Stromal cell of bone marrow (primary cell): Measurements from ENCODE around the gene RNF13.
"Not testable (repeated sequence)": the region's sequence is repeated elsewhere in the genome, so short reads cannot be mapped to it uniquely, and the experiment has no call there.

Source experiments
- DNase-seq: peaks from one replicate; pipeline ENCODE4 v3.0.0-alpha.2; 2012; ENCODE audit warnings: low read depth

Gene RNF13

DNA sequence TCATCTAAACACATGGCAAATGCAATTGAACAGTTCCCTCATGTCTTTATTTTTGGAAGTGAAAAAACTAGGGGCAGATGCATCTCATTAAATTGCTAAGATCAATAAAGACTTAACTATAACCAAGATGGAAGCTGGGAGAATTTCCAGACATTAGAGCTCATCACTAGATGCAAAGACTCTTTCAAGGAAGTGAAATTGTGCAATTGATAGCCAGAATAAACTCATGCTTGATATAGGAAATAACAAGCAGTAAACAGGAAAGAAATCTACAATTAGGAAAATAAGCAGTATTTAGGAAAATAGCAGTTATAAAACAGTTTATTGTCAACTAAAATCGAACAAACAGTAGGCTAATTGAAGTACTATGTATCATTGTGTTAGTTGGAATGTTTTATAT lies 11.8 kb upstream of the RNF13 start:
- DNase-seq: no peak

- DNase-seq: no peak
Observed at GRCh38 chr3:149801639-149802038, 11.4 kb upstream of the RNF13 start.

DNA sequence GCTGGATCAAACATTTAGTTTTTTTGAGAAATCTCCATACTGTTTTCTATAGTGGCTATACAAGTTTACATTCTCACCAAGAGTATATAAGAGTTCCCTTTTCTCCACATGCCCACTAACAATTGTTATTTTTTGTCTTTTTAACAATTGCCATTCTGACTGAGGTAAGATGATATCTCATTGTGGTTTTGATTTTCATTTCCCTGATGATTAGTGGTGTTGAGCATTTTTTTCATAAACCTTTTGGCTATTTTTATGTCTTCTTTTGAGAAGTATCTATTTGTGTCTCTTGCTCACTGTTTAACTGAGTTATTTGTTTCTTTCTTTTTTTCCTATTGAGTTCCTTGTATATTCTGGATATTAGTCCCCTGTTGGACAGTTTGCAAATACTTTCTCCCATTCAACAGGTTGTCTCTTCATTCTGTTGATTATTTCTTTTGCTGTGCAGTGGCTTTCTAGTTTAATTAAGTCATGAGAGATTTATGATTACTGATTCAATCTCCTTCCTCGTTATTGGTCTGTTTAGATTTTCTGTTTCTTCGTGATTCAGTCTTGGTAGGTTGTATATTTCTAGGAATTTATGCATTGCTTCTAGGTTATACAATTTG lies 6.7 kb upstream of the RNF13 start:
- DNase-seq: no peak

DNA sequence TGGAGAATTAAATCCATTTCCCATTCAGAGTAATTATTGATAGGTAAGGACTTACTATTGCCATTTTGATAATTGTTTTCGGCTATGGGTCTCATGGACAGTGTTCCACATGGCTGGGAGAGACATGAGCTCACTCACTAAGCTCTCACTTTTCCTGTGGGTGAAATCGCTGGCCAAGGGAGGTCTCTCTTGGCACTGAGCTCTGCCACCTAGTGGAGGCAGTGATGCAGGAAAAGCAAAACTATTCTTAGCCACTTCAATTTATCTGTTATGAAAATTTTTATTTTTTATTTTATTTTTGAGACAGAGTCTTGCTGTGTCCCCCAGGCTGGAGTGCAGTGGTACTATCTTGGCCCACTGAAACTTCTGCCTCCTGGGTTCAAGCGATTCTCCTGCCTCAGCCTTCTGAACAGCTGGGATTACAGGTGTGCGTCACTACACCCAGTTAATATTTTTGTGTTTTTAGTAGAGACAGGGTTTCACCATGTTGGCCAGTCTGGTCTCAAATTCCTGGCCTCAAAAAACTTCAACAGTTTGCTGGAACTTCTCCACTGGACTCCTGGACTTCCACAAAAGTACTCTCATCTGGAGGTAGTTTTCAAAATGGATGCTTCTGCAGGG lies 4.7 kb upstream of the RNF13 start:
- DNase-seq: peak; percentile 77

GRCh38 chr3:149809699-149810098 lies 3.3 kb upstream of the RNF13 start:
- DNase-seq: no peak

DNA sequence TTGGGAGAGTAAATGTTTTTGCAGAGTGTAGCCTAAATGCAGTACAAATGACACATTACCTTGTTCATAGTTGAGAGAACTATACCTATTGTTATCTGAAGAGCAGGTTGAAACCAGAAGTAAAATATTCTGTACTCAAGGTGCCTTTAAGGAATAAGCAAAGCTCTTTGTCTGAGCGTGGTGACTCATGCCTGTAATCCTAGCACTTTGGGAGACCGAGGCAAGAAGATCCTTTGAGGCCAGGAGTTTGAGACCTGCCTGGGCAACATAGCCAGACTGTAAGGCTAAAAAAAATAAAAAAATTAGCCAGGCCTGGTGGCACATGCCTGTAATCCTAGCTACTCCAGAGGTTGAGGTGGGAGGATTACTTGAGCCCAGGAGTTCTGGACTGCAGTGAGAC lies 2.2 kb upstream of the RNF13 start:
- no peak for DNase-seq

DNA sequence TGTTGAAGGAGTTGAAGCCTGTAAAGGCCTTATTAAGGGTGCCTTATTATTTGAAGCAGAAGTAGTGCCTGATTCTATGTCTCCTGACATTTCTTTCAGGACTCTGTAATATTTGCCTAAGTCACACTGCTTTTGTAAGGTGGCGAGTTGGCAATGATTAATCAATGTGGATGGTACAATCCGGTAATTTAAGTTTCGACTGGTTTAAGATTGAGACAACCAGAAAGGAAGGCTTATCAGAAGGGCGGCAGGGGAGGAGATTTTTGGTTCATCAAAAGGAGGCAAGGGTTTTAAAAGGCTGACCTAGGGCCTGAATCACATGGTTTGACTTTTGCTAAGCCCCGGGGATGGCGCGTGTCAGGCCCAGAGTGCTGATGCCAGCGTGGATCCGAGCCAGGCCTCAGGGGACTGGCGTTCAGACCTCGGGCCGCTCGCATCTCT lies 830 bp upstream of the RNF13 start:
- no peak for DNase-seq

- DNase-seq: peak; percentile 9
Observed at GRCh38 chr3:149813367-149814281, 609 bp downstream of the RNF13 start.

DNA sequence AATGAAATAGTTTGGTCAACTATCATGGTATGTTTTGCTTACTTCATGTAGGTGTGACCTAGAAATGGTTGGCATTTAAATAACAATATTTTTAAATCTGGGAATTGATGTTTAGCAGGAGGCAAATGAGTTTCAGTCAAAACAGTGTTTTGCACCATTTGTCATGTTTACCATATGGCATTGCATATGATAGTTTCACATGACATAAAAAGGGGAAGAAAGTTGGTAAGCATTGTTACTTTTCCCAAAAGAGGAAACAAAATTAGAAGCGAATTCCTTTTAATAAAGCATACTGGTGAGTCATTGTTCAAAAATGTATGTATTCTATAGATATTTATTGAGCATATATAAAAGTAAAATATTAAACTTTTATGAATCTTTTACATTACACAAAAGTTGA lies 2.3 kb downstream of the RNF13 start:
- DNase-seq: no peak

DNA sequence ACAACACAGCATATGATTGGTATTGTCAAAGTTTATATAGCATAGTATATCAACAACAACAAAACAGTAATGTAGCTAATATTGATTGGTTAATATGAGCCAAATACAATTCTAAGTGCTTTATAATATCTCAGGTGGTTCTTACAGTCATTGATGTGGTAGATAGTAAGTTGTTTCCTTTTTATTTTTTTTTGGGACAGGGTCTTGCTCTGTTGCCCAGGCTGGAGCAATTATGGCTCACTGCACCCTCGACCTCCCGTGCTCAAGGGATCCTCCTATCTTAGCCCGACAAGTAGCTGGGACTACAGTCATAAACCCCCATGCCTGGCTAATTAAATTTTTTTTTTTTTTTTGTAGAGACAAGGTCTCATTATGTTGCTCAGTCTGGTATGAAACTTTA lies 2.7 kb downstream of the RNF13 start:
- no peak for DNase-seq

DNA sequence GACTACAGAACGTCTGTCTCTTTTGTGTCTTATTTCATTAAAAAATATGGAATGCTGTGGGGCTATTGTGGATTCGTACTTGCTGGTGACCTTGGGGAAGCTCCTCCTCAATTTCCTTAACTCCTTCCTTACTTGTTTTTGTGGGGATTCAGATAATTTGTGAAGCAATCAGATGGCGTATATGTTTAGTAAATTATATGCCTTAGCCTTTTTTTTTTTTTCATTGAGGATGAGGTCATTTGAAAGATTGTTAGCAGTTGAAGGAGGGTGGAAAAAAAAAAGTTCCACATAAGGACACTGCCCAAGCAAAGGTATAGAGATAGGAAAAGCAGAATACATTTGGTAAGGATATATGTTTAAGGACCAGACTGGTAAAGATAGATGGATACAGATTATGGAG lies 3.3 kb downstream of the RNF13 start:
- DNase-seq: no peak

- peak; percentile 40 for DNase-seq
Observed at GRCh38 chr3:149816986-149817385, 4.0 kb downstream of the RNF13 start.

GRCh38 chr3:149819432-149819831 lies 6.4 kb downstream of the RNF13 start:
- no peak for DNase-seq

- no peak for DNase-seq
Observed at GRCh38 chr3:149820183-149820582, 7.2 kb downstream of the RNF13 start.

- DNase-seq: no peak
Observed at GRCh38 chr3:149826636-149827035, 13.6 kb downstream of the RNF13 start.

- no peak for DNase-seq
Observed at GRCh38 chr3:149828390-149828789, 15.4 kb downstream of the RNF13 start.

GRCh38 chr3:149829631-149830030 lies 16.6 kb downstream of the RNF13 start:
- not testable (repeated sequence) for DNase-seq

DNA sequence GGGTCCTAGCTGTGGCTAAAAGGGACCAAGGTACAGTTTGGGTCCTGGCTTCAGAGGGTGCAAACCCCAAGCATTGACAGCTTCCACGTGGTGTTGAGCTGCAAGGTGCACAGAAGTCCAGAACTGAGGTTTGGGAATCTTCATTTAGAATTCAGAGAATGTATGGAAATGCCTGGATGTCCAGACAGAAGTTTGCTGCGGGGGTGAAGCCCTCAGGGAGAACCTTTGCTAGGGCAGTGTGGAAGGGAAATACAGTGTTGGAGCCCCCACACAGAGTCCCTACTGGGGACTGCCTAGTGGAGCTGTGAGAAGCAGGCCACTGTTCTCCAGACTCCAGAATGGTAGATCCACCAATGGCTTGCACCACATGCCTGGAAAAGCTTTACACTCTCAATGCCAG lies 17.9 kb downstream of the RNF13 start:
- DNase-seq: no peak

DNA sequence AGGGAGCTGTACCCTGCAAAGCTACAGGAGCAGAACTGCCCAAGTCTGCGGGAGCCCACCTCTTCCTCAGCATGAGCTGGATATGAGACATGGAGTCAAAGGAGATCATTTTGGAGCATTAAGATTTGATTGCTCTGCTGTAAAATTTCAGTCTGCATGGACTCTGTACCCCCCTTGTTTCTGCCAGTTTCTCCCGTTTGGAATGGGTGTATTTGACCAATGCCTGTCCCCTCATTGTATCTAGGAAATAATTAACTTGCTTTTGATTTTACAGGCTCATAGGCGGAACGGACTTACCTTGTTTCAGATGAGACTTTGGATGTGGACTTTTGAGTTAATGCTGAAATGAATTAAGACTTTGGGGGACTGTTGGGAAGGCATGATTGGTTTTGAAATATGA lies 18.3 kb downstream of the RNF13 start:
- DNase-seq: no peak

DNA sequence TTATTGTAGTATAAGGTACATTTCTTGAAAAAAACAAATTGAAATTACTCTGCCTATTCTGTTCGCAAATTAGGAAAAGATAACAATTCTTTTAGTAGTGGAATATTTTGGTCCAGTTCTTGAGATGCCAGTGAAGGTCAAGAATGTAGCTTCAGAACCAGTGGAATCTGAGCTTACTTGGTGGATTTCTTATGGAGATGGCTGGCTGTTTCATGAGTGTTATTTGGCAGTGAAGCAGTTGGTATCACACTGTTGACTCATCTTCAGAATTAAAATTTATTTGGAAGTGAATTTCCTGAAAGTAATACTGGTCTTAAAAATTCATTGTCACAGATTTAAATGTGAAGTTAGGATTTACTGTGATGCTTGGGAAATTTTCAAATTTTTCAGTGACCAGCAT lies 19.1 kb downstream of the RNF13 start:
- DNase-seq: peak; percentile 27

GRCh38 chr3:149833241-149833640 lies 20.2 kb downstream of the RNF13 start:
- no peak for DNase-seq

- DNase-seq: not testable (repeated sequence)
Observed at GRCh38 chr3:149838491-149838890, 25.5 kb downstream of the RNF13 start.

GRCh38 chr3:149839469-149839868 lies 26.5 kb downstream of the RNF13 start:
- DNase-seq: not testable (repeated sequence)
